Limb (tissue), 2 donors: ENCODE measurements around the gene ANAPC1.
"Not testable (repeated sequence)": the region's sequence is repeated elsewhere in the genome, so short reads cannot be mapped to it uniquely, and the experiment has no call there.

Experiments used
- DNase-seq, 2 donors: peaks; one replicate each; pipeline ENCODE4 v3.0.0-alpha.2; 2016; ENCODE audit errors: extremely low spot score in 2 of 2

The ANAPC1 gene

GRCh38 chr2:111904726-111905474 is 20.9 kb upstream of the ANAPC1 start:
- no peak for DNase-seq

- no peak for DNase-seq
Measured at GRCh38 chr2:111903930-111904439, 20.0 kb upstream of the ANAPC1 start.

- DNase-seq = no peak
Measured at GRCh38 chr2:111903516-111903915, 19.5 kb upstream of the ANAPC1 start.

- DNase-seq = peak; percentile 49 to 54
Measured at GRCh38 chr2:111900859-111901258, 16.9 kb upstream of the ANAPC1 start.

- DNase-seq = peak in 1 of 2 donors; percentile 72
Measured at GRCh38 chr2:111898703-111899514, 14.9 kb upstream of the ANAPC1 start.

GRCh38 chr2:111897924-111898702 is 14.1 kb upstream of the ANAPC1 start, which contains the start of gene MERTK:
Gene MERTK, plus strand, starts transcription at chr2:111898607. Its CDS starts 129 bp downstream, at chr2:111898736.
- DNase-seq = peak; percentile 92 to 96

GRCh38 chr2:111897630-111897923 is 13.6 kb upstream of the ANAPC1 start:
- no peak for DNase-seq

GRCh38 chr2:111896576-111896975 is 12.6 kb upstream of the ANAPC1 start:
- no peak for DNase-seq

- DNase-seq = no peak
Measured at GRCh38 chr2:111896024-111896423, 12.0 kb upstream of the ANAPC1 start.

GRCh38 chr2:111884592-111884964 is 585 bp upstream of the ANAPC1 start:
- no peak for DNase-seq

GRCh38 chr2:111872806-111873205 is 11.2 kb downstream of the ANAPC1 start:
- not testable (repeated sequence) for DNase-seq

- not testable (repeated sequence) for DNase-seq
Measured at GRCh38 chr2:111865124-111865523, 18.9 kb downstream of the ANAPC1 start.

- not testable (repeated sequence) for DNase-seq
Measured at GRCh38 chr2:111860005-111860404, 24.0 kb downstream of the ANAPC1 start.

- not testable (repeated sequence) for DNase-seq
Measured at GRCh38 chr2:111852544-111852943, 31.4 kb downstream of the ANAPC1 start.

- DNase-seq = peak in 1 of 2 donors; percentile 4
Measured at GRCh38 chr2:111850646-111851045, 33.3 kb downstream of the ANAPC1 start.

- not testable (repeated sequence) for DNase-seq
Measured at GRCh38 chr2:111839625-111840282, 44.2 kb downstream of the ANAPC1 start.

- DNase-seq = not testable (repeated sequence)
Measured at GRCh38 chr2:111838992-111839391, 45.0 kb downstream of the ANAPC1 start.

GRCh38 chr2:111834221-111834620 is 49.8 kb downstream of the ANAPC1 start:
- DNase-seq = not testable (repeated sequence)

GRCh38 chr2:111830479-111830878 is 53.5 kb downstream of the ANAPC1 start:
- DNase-seq = not testable (repeated sequence)

GRCh38 chr2:111828217-111828766 is 55.7 kb downstream of the ANAPC1 start:
- not testable (repeated sequence) for DNase-seq
